GM19238 (cell line): Measurements from ENCODE around the gene MFAP3L.
"Not testable (repeated sequence)": the region's sequence is repeated elsewhere in the genome, so short reads cannot be mapped to it uniquely, and the experiment has no call there.

Experiments used
- DNase-seq: peaks from one replicate; pipeline ENCODE4 v3.0.0; 2011; ENCODE audit warnings: low spot score; ENCODE audit not compliant: insufficient read length

MFAP3L gene

GRCh38 chr4:169987327-169988228 is 38.6 kb downstream of the MFAP3L start:
- DNase-seq = no peak

DNA sequence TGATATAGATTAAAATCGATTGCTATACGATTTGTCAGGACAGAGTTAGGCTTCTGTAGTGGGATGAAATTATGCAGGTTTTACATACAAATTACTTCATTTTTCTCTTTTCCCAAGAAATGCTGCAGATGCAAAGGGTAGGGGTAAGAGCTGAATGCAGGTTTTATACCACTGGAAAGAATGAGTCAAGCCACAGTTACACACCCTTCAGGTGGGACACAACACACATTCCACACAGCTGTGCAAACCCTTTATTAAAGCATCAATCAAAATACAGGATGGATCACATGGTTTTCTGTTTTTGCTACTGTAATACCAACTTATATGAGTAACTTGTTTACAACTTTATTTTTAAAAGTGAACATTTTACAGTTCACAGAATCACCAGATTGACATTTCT is 39.8 kb downstream of the MFAP3L start:
- DNase-seq = no peak

DNA sequence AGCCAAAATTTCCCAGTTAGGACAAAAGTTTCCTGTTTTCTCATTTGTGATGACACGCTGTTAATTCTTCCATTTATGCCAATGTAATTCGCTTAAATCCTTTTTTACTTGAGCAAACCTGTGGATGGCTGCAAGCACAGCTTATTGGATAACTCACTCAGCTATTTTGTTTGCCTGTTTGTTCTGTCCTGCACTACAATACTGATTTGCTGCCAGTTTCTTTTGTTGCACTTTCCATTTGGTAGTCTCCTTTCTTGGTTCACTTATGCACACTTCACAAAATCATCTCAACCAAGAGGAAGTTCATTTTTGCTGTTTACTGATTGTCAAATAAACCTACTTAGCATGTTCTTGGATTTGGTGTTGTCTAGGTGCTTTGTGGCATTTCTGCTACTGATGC is 40.3 kb downstream of the MFAP3L start:
- DNase-seq = no peak

DNA sequence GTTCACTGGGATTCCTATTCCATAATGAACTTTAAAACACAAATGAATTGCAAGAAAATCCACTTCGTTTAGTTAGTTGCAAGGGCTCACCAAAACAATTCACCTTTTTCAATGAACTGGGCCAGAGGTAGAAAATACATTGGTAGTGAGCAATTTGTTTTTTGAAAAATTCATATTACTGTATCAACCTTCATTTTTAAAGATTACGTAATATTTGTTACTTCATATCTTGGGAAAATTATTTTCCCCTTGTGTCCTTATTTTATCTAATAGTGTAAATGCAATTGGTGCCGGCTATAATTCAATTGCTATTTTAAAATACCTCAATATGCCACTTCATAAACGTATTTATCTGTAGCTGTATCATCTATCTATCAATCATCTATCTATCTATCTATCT is 41.5 kb downstream of the MFAP3L start:
- no peak for DNase-seq

DNA sequence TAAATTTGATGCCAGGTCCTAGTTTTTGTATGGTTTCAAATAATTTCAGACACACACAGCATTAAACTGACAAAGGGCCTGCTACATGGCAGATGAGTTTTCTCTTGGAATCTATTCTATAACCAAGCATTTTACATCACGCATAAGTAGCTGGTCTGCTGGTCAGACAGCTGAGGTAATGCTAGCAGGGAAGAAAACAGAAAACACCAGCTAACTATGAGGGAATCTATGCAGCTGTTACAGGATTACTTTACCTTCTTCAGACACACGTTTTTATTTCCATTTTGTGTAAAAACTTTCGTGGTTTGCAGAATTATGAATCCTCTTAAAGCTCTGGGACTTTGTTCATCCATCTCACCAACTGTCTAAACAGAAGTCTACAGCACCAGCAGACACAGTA is 42.0 kb downstream of the MFAP3L start:
- DNase-seq = no peak

DNA sequence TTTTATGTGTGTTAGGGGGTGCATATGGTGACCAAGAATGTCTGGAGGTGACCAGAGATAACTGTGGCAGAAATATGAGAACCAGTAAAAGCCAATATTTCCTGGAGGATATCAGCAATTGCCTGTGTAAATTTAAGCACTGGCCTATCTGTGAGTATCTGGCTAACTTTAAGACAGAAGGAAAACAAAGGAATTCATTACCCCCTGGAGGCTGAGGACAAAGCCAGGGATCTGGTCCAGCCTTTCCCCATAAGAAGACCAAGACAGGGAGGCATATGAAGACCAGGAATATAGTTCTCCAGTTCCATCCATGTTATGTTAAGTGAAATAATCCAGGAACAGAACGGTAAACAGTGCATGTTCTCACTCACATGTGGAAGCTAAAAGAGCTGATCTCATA is 49.2 kb downstream of the MFAP3L start:
- no peak for DNase-seq

- no peak for DNase-seq
These were observed 50.1 kb downstream of the MFAP3L start for GRCh38 chr4:169975838-169976796.

DNA sequence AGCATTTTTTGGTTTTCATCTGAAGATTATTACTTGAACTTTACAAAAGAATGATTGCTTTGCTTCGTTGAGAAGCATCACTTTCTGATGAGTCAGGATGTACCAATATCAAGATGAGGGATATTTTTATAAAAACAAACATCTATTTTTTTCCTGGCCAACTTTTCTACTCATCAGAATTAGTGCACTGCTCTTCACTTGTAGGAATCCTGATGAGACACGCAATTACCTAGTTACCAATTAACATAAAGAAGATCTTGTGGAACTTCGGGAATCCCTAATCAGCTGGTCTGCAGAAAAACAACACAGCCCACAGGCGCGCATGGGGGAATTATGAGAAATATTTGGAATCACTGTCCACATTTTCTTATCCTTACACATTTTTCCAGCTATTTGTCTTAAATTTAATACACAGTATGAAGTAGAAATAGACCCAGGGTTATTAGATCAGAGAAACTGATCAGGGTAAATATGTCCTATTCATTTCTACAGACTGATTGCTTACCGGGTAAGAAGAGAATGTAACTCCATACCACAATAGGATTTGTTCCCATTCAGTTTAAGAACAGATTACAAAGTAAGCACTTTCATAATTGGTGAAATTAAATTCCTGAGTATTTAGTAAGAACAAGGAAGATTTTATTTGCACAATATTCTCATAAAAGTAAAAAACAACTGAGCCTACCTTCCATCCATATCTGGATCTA is 50.9 kb downstream of the MFAP3L start:
- DNase-seq = no peak

- DNase-seq = no peak
These were observed 54.7 kb downstream of the MFAP3L start for GRCh38 chr4:169971456-169972015.

GRCh38 chr4:169968999-169969398 is 57.2 kb downstream of the MFAP3L start:
- no peak for DNase-seq

- no peak for DNase-seq
These were observed 62.2 kb downstream of the MFAP3L start for GRCh38 chr4:169963998-169964397.

DNA sequence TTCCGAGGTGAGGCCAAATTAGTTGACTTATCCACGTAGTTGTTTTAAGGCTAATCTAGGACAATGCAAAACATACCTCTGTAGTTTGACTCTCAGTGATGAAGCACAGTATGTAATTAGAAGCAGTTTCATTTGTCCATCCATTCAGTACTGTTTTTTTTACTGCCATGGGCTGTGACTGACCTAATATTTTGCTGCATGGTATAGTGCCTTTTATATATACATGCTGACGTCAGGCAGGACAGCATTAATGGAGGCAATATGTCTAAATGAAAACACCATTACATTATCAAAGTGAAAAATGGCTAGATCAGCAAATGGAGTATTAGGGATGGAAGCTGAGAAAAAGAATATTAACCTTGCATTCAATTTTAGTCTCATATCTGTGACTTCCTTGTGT is 66.9 kb downstream of the MFAP3L start:
- DNase-seq = no peak

GRCh38 chr4:169958629-169959028 is 67.6 kb downstream of the MFAP3L start:
- DNase-seq = no peak

DNA sequence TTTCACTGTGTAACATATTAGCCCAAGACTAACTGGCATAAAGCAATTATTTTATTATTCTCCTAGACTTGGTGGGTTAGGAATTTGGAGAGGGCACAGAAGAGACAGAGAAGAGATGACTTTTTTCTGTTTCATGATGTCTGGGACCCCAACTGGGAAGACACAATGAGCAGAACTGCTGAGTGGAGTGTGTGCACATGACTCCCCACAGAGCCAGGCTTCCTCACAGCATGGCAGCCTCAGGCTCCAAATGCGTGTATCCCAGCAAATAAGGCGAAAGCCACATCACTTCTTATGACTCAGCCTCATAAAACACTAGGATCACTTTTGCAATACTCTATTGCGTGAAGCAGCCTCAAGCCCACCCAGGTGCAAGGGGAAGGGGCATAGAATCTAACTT is 68.4 kb downstream of the MFAP3L start:
- no peak for DNase-seq

DNA sequence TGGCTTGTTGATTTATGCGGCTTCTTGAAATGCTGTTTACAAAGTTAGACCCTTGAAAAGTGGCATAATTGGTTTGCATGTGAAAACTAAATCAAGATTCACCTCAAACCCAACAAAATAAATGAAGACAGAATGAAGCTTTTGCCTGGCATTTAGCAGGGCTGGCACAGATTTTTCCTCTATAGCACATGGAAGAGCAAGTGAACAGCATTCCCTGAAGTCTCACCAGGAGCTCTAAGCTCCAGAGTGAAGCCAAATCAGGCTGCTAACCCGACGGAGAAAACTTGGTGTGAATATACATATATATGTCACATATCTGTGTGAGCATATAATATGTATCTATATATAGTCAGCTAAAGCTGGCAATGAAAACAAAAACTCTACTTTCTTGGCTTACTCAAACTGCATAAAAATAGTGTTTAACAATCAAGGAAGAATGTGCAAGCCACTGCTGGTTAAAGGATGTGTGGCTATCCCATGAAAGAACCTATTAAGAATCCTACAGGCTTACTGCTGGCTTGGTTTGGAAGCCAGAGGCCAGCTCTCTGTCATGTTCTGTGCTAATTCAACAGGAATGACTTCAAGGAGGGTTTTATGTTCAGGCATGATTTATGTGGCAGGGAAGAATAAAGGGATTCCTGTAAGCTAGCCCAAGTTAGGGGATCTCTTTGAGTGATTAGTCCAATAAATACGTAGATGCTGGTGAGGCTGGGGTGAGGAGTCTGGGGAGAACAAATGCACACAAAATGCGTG is 69.9 kb downstream of the MFAP3L start:
- no peak for DNase-seq

GRCh38 chr4:169955521-169955920 is 70.7 kb downstream of the MFAP3L start:
- DNase-seq = no peak

GRCh38 chr4:169952236-169953002 is 73.8 kb downstream of the MFAP3L start:
- peak; percentile 3 for DNase-seq

- DNase-seq = no peak
These were observed 77.9 kb downstream of the MFAP3L start for GRCh38 chr4:169948271-169948670.

DNA sequence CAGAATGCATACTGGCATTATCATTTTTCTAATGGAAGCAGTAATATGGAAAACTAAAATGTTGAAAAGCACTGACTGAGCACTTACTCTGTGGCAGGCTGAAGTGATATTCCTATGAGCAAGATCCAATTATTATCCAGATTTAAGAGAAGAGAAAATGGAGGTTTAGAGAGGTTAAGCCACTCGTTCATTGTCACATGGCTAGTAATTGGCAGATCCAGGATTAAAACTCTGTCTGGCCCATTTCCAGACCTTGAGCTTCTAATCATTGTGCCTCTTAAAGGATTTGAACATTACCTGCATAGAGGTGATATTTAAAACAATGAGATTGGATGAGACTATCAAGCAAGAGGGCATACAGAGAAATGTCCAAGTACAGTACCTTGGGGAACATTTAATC is 80.6 kb downstream of the MFAP3L start:
- DNase-seq = no peak

DNA sequence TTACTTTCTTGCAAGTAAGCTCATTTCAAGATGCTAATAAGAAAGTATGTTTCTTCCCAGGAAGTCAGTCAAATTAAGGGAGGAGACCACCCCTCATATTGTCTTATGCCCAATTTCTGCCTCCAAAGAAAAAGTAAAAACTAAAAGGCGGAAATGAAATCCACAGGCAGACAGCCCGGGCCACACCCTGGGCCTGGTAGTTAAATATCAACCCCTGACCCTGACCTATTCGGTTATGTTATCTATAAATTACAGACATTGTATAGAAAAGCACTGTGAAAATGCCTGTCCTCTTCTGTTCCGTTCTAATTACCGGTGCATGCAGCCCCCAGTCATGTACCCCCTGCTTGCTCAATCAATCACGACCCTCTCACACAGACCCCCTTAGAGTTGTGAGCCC is 82.6 kb downstream of the MFAP3L start:
- DNase-seq = not testable (repeated sequence)
